Ovary (tissue), 9 donors: ENCODE results near the gene MCTP1. TPM values are rescaled to one million over a fixed set of nuclear protein-coding genes. Genes with fewer than 3 reads are reported as not detected.

ENCODE experiments used
- DNase-seq, 5 donors: peaks; one replicate each; pipeline ENCODE4 v3.0.0-alpha.2; 2019 to 2020
- H3K27ac ChIP-seq, 2 donors: fragments of 200-600 bp; one replicate each; pipeline versions ENCODE4 v1.5.1 to v1.8.0; 2019 to 2022
- H3K27me3 ChIP-seq: fragments of 200-600 bp; one replicate; pipeline ENCODE4 v1.8.0; 2022
- H3K36me3 ChIP-seq: fragments of 200-600 bp; sonication (generic); one replicate; pipeline ENCODE4 v1.5.1; 2019
- H3K4me1 ChIP-seq: one replicate; pipeline ENCODE4 v1.8.1; 2013; ENCODE audit warnings: mild to moderate bottlenecking, moderate library complexity; ENCODE audit not compliant: insufficient read depth
- H3K4me3 ChIP-seq: fragments of 200-600 bp; sonication (generic); one replicate; pipeline ENCODE4 v1.5.1; 2017
- H3K9me3 ChIP-seq, 2 donors: fragments of 200-600 bp in 1 of 2; sonication (generic) in 1 of 2; one replicate each; pipeline versions ENCODE4 v1.5.1 to v1.8.1; 2013 to 2019; ENCODE audit warnings: mild to moderate bottlenecking in 1 of 2, moderate library complexity in 1 of 2
- EP300 ChIP-seq: sonication (generic); formaldehyde crosslinking; IDR thresholded peaks from one replicate; pipeline ENCODE4 v1.6.1; 2017; ENCODE audit warnings: antibody characterized with exemption
- POLR2A ChIP-seq: fragments of 450-650 bp; IDR thresholded peaks from one replicate; pipeline ENCODE4 v1.6.1; 2017; ENCODE audit warnings: antibody characterized with exemption, mild to moderate bottlenecking, moderate library complexity
- WGBS, 3 donors: extraction: QIAGEN DNeasy Blood & Tissue Kit in 1 of 3; methylation state at CpG; one replicate each; pipeline versions ENCODE4 v1.1.5 to v1.1.7; 2013 to 2017; 5-methylcytosine and 5-hydroxymethylcytosine counted together
- intact Hi-C, 4 donors: fragments of 100-400 bp; cut with DNase I; formaldehyde crosslinking; loops; one replicate each; pipeline versions ENCODE4 v1.11.0 to v1.15.1; 2022 to 2023
- polyA plus RNA-seq, 2 donors: library from polyadenylated mRNA; stranded (reverse); fragments of 200-250 nt in 1 of 2; fragments of 350-450 nt in 1 of 2; fragmentation: Illumina TruSeq in 1 of 2; extraction: RNeasy Lipid Tissue Mini Kit (QIAGEN cat#74804) in 1 of 2; gene quantifications; one replicate each; pipeline ENCODE4 v1.2.3, GENCODE V29; 2013 to 2014
- total RNA-seq, 7 donors: library from RNA; depleted of rRNA in 2 of 7; stranded (reverse); fragments of >200 nt in 2 of 7; fragmentation: NEBNext Ultra II Directional in 3 of 7; extraction: Animal tissue kit (Norgen Biotek cat#: 25700) in 3 of 7; gene quantifications; one replicate each; pipeline versions ENCODE4 v1.1.0 to v1.2.4, GENCODE V29; 2016 to 2023
- TF ChIP-seq, protein P1 (sequence below), 3 donors: fragments of 450-650 bp in 2 of 3; fragments of 200-600 bp in 1 of 3; IDR thresholded peaks; one replicate each; pipeline versions ENCODE4 v1.5.1 to v1.8.0; 2016 to 2022; ENCODE audit warnings: antibody characterized with exemption in 3 of 3, mild to moderate bottlenecking in 1 of 3
- donor health status: DM: no; HTN: no; CAD: no; lungs with moderate emphysema.
- donor health status: DM: no; HTN: no; CAD: no.
- donor health status: Bipolar disorder and iron deficiency.
- donor health status: DM: yes; HTN: yes; CAD: no.
- donor health status: DM: no; HTN: no; CAD: no.
- donor health status: DM: yes; HTN: yes; CAD: no.

Gene MCTP1
- total and polyA plus RNA-seq, 9 donors: 1.7 to 11.4 (median 5.0) TPM

GRCh38 chr5:95076395-95077185 is 208.3 kb downstream of the MCTP1 start:
- H3K36me3 ChIP-seq: no peaks in the 10 kb centered on the region
- no peak overlapping the region for H3K27ac ChIP-seq
- H3K4me1 ChIP-seq: no peaks in the 10 kb centered on the region
- DNase-seq: no peak
- no peak overlapping the region for H3K4me3 ChIP-seq
- H3K9me3 ChIP-seq: no peaks in the 10 kb centered on the region
- 71 to 79% (median 79%) methylated on average over 8 of the region's 8 CpGs for WGBS, 3 donors
- no peaks in the 10 kb centered on the region for H3K27me3 ChIP-seq
- intact Hi-C loops: no loop called here
- TF ChIP-seq EP300: no peak
- TF ChIP-seq, protein P1, sequence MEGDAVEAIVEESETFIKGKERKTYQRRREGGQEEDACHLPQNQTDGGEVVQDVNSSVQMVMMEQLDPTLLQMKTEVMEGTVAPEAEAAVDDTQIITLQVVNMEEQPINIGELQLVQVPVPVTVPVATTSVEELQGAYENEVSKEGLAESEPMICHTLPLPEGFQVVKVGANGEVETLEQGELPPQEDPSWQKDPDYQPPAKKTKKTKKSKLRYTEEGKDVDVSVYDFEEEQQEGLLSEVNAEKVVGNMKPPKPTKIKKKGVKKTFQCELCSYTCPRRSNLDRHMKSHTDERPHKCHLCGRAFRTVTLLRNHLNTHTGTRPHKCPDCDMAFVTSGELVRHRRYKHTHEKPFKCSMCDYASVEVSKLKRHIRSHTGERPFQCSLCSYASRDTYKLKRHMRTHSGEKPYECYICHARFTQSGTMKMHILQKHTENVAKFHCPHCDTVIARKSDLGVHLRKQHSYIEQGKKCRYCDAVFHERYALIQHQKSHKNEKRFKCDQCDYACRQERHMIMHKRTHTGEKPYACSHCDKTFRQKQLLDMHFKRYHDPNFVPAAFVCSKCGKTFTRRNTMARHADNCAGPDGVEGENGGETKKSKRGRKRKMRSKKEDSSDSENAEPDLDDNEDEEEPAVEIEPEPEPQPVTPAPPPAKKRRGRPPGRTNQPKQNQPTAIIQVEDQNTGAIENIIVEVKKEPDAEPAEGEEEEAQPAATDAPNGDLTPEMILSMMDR (IDR thresholded peaks at IDR 0.05): no peak
- TF ChIP-seq POLR2A: no peak

GRCh38 chr5:95075111-95075510 is 209.8 kb downstream of the MCTP1 start:
- Histone ChIP-seq H3K36me3 (no peaks in the 10 kb centered on the region), H3K9me3 (no peaks in the 10 kb centered on the region), H3K27me3 (no peaks in the 10 kb centered on the region), H3K4me3 (no peak overlapping the region), H3K27ac (no peak overlapping the region), H3K4me1 (no peaks in the 10 kb centered on the region)
- DNase-seq: no peak
- intact Hi-C loops: no loop called here
- WGBS, 3 donors: 45 to 71% (median 57%) methylated on average over 1 of the region's 1 CpG
- TF ChIP-seq EP300: no peak
- no peak for TF ChIP-seq POLR2A
- TF ChIP-seq, protein P1 (IDR thresholded peaks at IDR 0.05): no peak

DNA sequence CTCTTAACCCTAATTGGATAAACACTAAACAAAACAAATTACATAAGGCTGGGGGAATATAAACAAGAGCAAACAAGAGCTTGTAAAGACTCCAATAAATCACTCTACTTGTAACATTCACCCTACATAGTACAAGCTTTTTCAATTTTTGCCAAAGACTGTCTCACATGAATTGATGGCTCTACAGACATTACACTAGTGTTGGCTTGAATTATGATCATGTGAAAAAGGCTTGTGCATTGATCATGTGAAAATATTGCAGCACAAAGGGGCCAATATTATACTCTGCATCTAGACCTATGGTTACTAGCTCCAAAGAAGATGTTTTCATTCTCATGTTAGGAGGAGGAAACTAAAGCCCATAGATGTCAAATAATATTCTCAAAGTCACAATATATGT is 212.6 kb downstream of the MCTP1 start:
- DNase-seq: no peak
- no peak overlapping the region for H3K27ac ChIP-seq
- no peaks in the 10 kb centered on the region for H3K36me3 ChIP-seq
- intact Hi-C loops: no loop called here
- no peaks in the 10 kb centered on the region for H3K9me3 ChIP-seq
- no peak for TF ChIP-seq POLR2A
- H3K4me3 ChIP-seq: no peak overlapping the region
- no peaks in the 10 kb centered on the region for H3K27me3 ChIP-seq
- no peaks in the 10 kb centered on the region for H3K4me1 ChIP-seq

GRCh38 chr5:95070866-95071265 is 214.0 kb downstream of the MCTP1 start:
- DNase-seq: no peak
- TF ChIP-seq, protein P1 (IDR thresholded peaks at IDR 0.05): no peak
- TF ChIP-seq POLR2A (no peak), EP300 (no peak)
- Histone ChIP-seq H3K36me3 (no peaks in the 10 kb centered on the region), H3K27me3 (no peaks in the 10 kb centered on the region), H3K27ac (no peak overlapping the region), H3K4me3 (no peak overlapping the region), H3K4me1 (no peaks in the 10 kb centered on the region), H3K9me3 (no peaks in the 10 kb centered on the region)
- intact Hi-C loops: no loop called here
- 76 to 83% (median 77%) methylated on average over 5 of the region's 5 CpGs for WGBS, 3 donors

- TF ChIP-seq POLR2A (no peak), EP300 (no peak)
- TF ChIP-seq, protein P1 (IDR thresholded peaks at IDR 0.05): no peak
- no peak for DNase-seq
- WGBS, 3 donors: 94 to 97% (median 95%) methylated on average over 2 of the region's 2 CpGs
- H3K4me1 ChIP-seq: no peaks in the 10 kb centered on the region
- no peaks in the 10 kb centered on the region for H3K27me3 ChIP-seq
- H3K4me3 ChIP-seq: no peak overlapping the region
- H3K9me3 ChIP-seq: no peaks in the 10 kb centered on the region
- H3K27ac ChIP-seq: no peak overlapping the region
- intact Hi-C loops: no loop called here
- H3K36me3 ChIP-seq: no peaks in the 10 kb centered on the region
These were observed 214.4 kb downstream of the MCTP1 start for GRCh38 chr5:95070453-95070852.
